Heart left ventricle (tissue), 16 donors: ENCODE measurements around the gene DMAC2. TPM values are rescaled to one million over a fixed set of nuclear protein-coding genes. Genes with fewer than 3 reads are reported as not detected.
"Not testable (repeated sequence)": the region's sequence is repeated elsewhere in the genome, so short reads cannot be mapped to it uniquely, and the experiment has no call there.

Source experiments
- ATAC-seq, 4 donors: fragments of 200-7000 bp; cut with Tn5 transposase; one replicate each; pipeline ENCODE4 v1.9.1; 2020 to 2022; ENCODE audit warnings: moderate library complexity in 4 of 4, mild to moderate bottlenecking in 3 of 4, moderate number of reproducible peaks in 1 of 4
- DNase-seq, 5 donors: peaks; one replicate each; pipeline ENCODE4 v3.0.0-alpha.2; 2020
- H3K27ac ChIP-seq, 12 donors: fragments of 200-600 bp; sonication (generic) in 4 of 12; one replicate each; pipeline versions ENCODE4 v1.5.0 to v1.8.0; 2016 to 2022; ENCODE audit warnings: mild to moderate bottlenecking in 2 of 12
- H3K27me3 ChIP-seq, 9 donors: fragments of 200-600 bp; sonication (generic) in 2 of 9; one replicate each; pipeline versions ENCODE4 v1.5.1 to v1.8.0; 2016 to 2022; ENCODE audit warnings: mild to moderate bottlenecking in 3 of 9
- H3K36me3 ChIP-seq, 9 donors: fragments of 200-600 bp; sonication (generic) in 2 of 9; one replicate each; pipeline versions ENCODE4 v1.5.0 to v1.8.0; 2018 to 2022; ENCODE audit warnings: mild to moderate bottlenecking in 2 of 9
- H3K4me1 ChIP-seq, 12 donors: fragments of 200-600 bp; sonication (generic) in 4 of 12; one replicate each; pipeline versions ENCODE4 v1.5.0 to v1.8.0; 2016 to 2022; ENCODE audit warnings: mild to moderate bottlenecking in 3 of 12
- H3K4me3 ChIP-seq, 12 donors: fragments of 200-600 bp; sonication (generic) in 4 of 12; one replicate each; pipeline versions ENCODE4 v1.5.0 to v1.8.0; 2017 to 2022; ENCODE audit warnings: mild to moderate bottlenecking in 9 of 12, moderate library complexity in 4 of 12
- H3K9me3 ChIP-seq, 12 donors: fragments of 200-600 bp; sonication (generic) in 4 of 12; one replicate each; pipeline versions ENCODE4 v1.5.0 to v1.8.0; 2016 to 2022; ENCODE audit warnings: mild to moderate bottlenecking in 1 of 12
- CTCF ChIP-seq, 12 donors: fragments of 200-600 bp; sonication (generic) in 4 of 12; IDR thresholded peaks; one replicate each; pipeline versions ENCODE4 v1.5.0 to v1.8.0; 2018 to 2022; ENCODE audit warnings: antibody characterized with exemption in 12 of 12, mild to moderate bottlenecking in 5 of 12
- POLR2A ChIP-seq, 2 donors: fragments of 450-650 bp; IDR thresholded peaks; one replicate each; pipeline ENCODE4 v1.6.1; 2017; ENCODE audit warnings: antibody characterized with exemption in 2 of 2, mild to moderate bottlenecking in 2 of 2, moderate library complexity in 2 of 2
- WGBS, 4 donors: extraction: QIAGEN DNeasy Blood & Tissue Kit in 2 of 4; methylation state at CpG; one replicate each; pipeline versions ENCODE4 v1.1.5 to v1.1.7; 2013 to 2018; 5-methylcytosine and 5-hydroxymethylcytosine counted together
- intact Hi-C, 10 donors: fragments of 100-400 bp; cut with DNase I; formaldehyde crosslinking; loops; one replicate each; pipeline versions ENCODE4 v1.11.1 to v1.14.2; 2022
- long read RNA-seq, 3 donors: library from polyadenylated mRNA; unstranded; transcript quantifications; one replicate each; pipeline ENCODE4 v2.0.0, GENCODE V29; 2020 to 2021
- polyA plus RNA-seq, 2 donors: library from polyadenylated mRNA; stranded (reverse); fragments of 200-250 nt; gene quantifications; one replicate each; pipeline ENCODE4 v1.2.3, GENCODE V29; 2013
- total RNA-seq, 9 donors: library from RNA; depleted of rRNA in 2 of 9; stranded (reverse); fragments of >200 nt in 2 of 9; fragmentation: NEBNext Ultra II Directional in 3 of 9; extraction: Animal tissue kit (Norgen Biotek cat#: 25700) in 3 of 9; gene quantifications; one replicate each; pipeline versions ENCODE4 v1.1.0 to v1.2.4, GENCODE V29; 2016 to 2023
- donor health status: ischemic (EF 13 %, LVEDD 7.1; RV severe dilation, severe dysfunction).
- donor health status: healthy with polysubstance abuse.
- donor health status: DM: no; HTN: yes; CAD: no.
- donor health status: DM: no; HTN: no; CAD: no.
- donor health status: ischemic (EF 25% LVEDD 6.9; RV normal size, moderate dysfunction).
- donor health status: ischemic (EF 25% LVEDD 5.7; RV mildly dilated, moderate dysfunction).
- donor health status: healthy.
- donor health status: DM: yes; HTN: yes; CAD: no.
- donor health status: ischemic (EF 35%, LVEDD 5.7; RV mildly dilated, moderate dysfunction).
- donor health status: nonischemic (EF 11% LVEDD 7.7; RV severe dilation, severe dysfunction).
- donor health status: DM: yes; HTN: yes; CAD: no.
- donor health status: PGD.
- donor health status: ischemic (EF 29% LVEDD 5.4; RV normal size, mild dysfunction).
- donor health status: nonischemic (EF 23%, LVEDD 6.1; RV moderate dilation, normal function).

DMAC2 gene
- total RNA-seq, result 100 to 1,000 TPM in 6 of 9 donors, 10 to 100 TPM in 3; 67.9 to 138 (median 102) TPM
- 100 to 1,000 TPM; 121 to 130 TPM for polyA plus RNA-seq
- long read RNA-seq, donor 1, transcript DMAC2-201 (6 exons, 1,692 nt), result major isoform, 62 of 99 reads
- long read RNA-seq, donor 1, partial matches to known transcripts, result 16 of 99 reads
- long read RNA-seq, donor 1, other reads (novel, unspliced or antisense), result 16 of 99 reads
- long read RNA-seq, donor 2, transcript DMAC2-201 (6 exons, 1,692 nt), result major isoform, 183 of 322 reads
- long read RNA-seq, donor 2, transcript DMAC2-204 (4 exons, 1,454 nt), result minor isoform, 10 of 322 reads
- long read RNA-seq, donor 2, transcript DMAC2-210 (5 exons, 1,622 nt), result minor isoform, 15 of 322 reads
- long read RNA-seq, donor 2, transcript DMAC2-208 (5 exons, 979 nt), result minor isoform, 44 of 322 reads
- long read RNA-seq, donor 2, partial matches to known transcripts, result 31 of 322 reads
- long read RNA-seq, donor 2, other reads (novel, unspliced or antisense), result 36 of 322 reads
- long read RNA-seq, donor 3, transcript DMAC2-201 (6 exons, 1,692 nt), result major isoform, 23 of 78 reads
- long read RNA-seq, donor 3, transcript DMAC2-208 (5 exons, 979 nt), result minor isoform, 22 of 78 reads
- long read RNA-seq, donor 3, partial matches to known transcripts, result 9 of 78 reads
- long read RNA-seq, donor 3, other reads (novel, unspliced or antisense), result 18 of 78 reads

GRCh38 chr19:41439441-41440222 is at the start of gene DMAC2:
DMAC2 (minus strand) TSS chr19:41439912; CDS start chr19:41439899, 13 bp downstream.
- TF ChIP-seq CTCF (IDR thresholded peaks at IDR 0.05) (peak; percentile 21 to 71 (median 47)), POLR2A (IDR thresholded peaks at IDR 0.05) (peak in 1 of 2 donors; percentile 46)
- ATAC-seq, result peak; percentile 96 to 99 (median 98)
- Histone ChIP-seq H3K36me3 (peaks cover 0 to 35% (median 26%) of the 10 kb centered on the region in 9 donors), H3K27ac (peak within 1 kb of the TSS; percentile 84 to 100 (median 94)), H3K9me3 (no peaks in the 10 kb centered on the region), H3K4me3 (peak within 1 kb of the TSS; percentile 29 to 90 (median 76)), H3K27me3 (no peaks in the 10 kb centered on the region), H3K4me1 (peaks cover 0 to 21% (median 12%) of the 10 kb centered on the region in 12 donors)
- 1% methylated on average over 40 of the region's 40 CpGs for WGBS, 4 donors
- intact Hi-C loops, result loop anchor here in 9 of 10 donors (1.0 to 10.0 kb wide), 9 partner anchors 41 to 235 kb away; partner anchors contain the start of genes BCKDHA (in 6 of the 9), EXOSC5 (in 6 of the 9) and HNRNPUL1 (in 1 of the 9)
- DNase-seq, result peak; percentile 94 to 98 (median 97)

GRCh38 chr19:41486953-41487352 is 47.2 kb upstream of the DMAC2 start:
- ATAC-seq, H3K36me3 ChIP-seq, DNase-seq, H3K4me1 ChIP-seq, intact Hi-C loops, H3K4me3 ChIP-seq, H3K27ac ChIP-seq: not testable (repeated sequence)
- 83 to 90% (median 88%) methylated on average over 4 of the region's 4 CpGs for WGBS, 4 donors
- peaks cover 0 to 14% (median 1%) of the 10 kb centered on the region in 12 donors for H3K9me3 ChIP-seq
- peaks cover 0 to 14% (median 0%) of the 10 kb centered on the region in 9 donors for H3K27me3 ChIP-seq

GRCh38 chr19:41484822-41485221 is 45.1 kb upstream of the DMAC2 start:
- Histone ChIP-seq H3K27me3 (peaks cover 0 to 16% (median 3%) of the 10 kb centered on the region in 9 donors), H3K9me3 (peaks cover 0 to 10% (median 1%) of the 10 kb centered on the region in 12 donors), H3K27ac (no peak overlapping the region), H3K4me1 (peaks cover 0 to 18% (median 7%) of the 10 kb centered on the region in 12 donors), H3K36me3 (peaks cover 0 to 9% (median 0%) of the 10 kb centered on the region in 9 donors), H3K4me3 (no peak overlapping the region)
- 78 to 85% (median 82%) methylated on average over 4 of the region's 4 CpGs for WGBS, 4 donors
- TF ChIP-seq POLR2A (IDR thresholded peaks at IDR 0.05) (no peak), CTCF (IDR thresholded peaks at IDR 0.05) (no peak)
- intact Hi-C loops, result no loop called here
- ATAC-seq (no peak), DNase-seq (no peak)

GRCh38 chr19:41480336-41480735 is 40.6 kb upstream of the DMAC2 start:
- H3K4me1 ChIP-seq, result peaks cover 0 to 33% (median 11%) of the 10 kb centered on the region in 12 donors
- intact Hi-C loops, result loop anchor here in 1 of 10 donors (2.0 kb wide), 1 partner anchor 18 kb away; no protein-coding TSS in a partner anchor
- H3K36me3 ChIP-seq, result peaks cover 0 to 15% (median 0%) of the 10 kb centered on the region in 9 donors
- peak overlapping the region in 7 of 12 donors; percentile 17 to 55 (median 33) for H3K4me3 ChIP-seq
- ATAC-seq (peak in 2 of 4 donors; percentile 21 to 38), DNase-seq (no peak)
- peak overlapping the region in 11 of 12 donors; percentile 17 to 89 (median 77) for H3K27ac ChIP-seq
- H3K9me3 ChIP-seq, result no peaks in the 10 kb centered on the region
- 54 to 73% (median 68%) methylated on average over 12 of the region's 12 CpGs for WGBS, 4 donors
- H3K27me3 ChIP-seq, result peaks cover 0 to 22% (median 0%) of the 10 kb centered on the region in 9 donors
- TF ChIP-seq CTCF (IDR thresholded peaks at IDR 0.05) (no peak), POLR2A (IDR thresholded peaks at IDR 0.05) (no peak)
